ENCODE results near the gene AHCYL2. TPM values are rescaled to one million over a fixed set of nuclear protein-coding genes. Genes with fewer than 3 reads are reported as not detected.

Gene AHCYL2
- total RNA-seq, 1 donor from 2014 or later: 91.0 TPM

GRCh38 chr7:129273936-129274335 lies 49.1 kb downstream of the AHCYL2 start:
- Histone ChIP-seq H3K4me1 (no peaks in the 10 kb centered on the region), H3K36me3 (no peaks in the 10 kb centered on the region), H3K9me3 (peaks cover 8% of the 10 kb centered on the region), H3K27me3 (ENCODE audit: low read depth) (no peaks in the 10 kb centered on the region), H3K4me3 (no peak overlapping the region), H3K27ac (no peak overlapping the region)
- ATAC-seq (no peak), DNase-seq (no peak)
- intact Hi-C loops (cut with DNase I): no loop called here
- TF ChIP-seq CTCF (IDR thresholded peaks at IDR 0.05): no peak

GRCh38 chr7:129277629-129278028 lies 52.8 kb downstream of the AHCYL2 start:
- H3K27ac ChIP-seq: no peak overlapping the region
- no peaks in the 10 kb centered on the region for H3K4me1 ChIP-seq
- H3K36me3 ChIP-seq: no peaks in the 10 kb centered on the region
- no peak for TF ChIP-seq CTCF (IDR thresholded peaks at IDR 0.05)
- DNase-seq (no peak), ATAC-seq (no peak)
- H3K4me3 ChIP-seq: no peak overlapping the region
- peaks cover 8% of the 10 kb centered on the region for H3K9me3 ChIP-seq
- intact Hi-C loops (cut with DNase I): no loop called here
- no peaks in the 10 kb centered on the region for H3K27me3 ChIP-seq (ENCODE audit: low read depth)

GRCh38 chr7:129278688-129279087 lies 53.9 kb downstream of the AHCYL2 start:
- H3K27ac ChIP-seq: no peak overlapping the region
- no peak overlapping the region for H3K4me3 ChIP-seq
- ATAC-seq (no peak), DNase-seq (no peak)
- no peak for TF ChIP-seq CTCF (IDR thresholded peaks at IDR 0.05)
- peaks cover 5% of the 10 kb centered on the region for H3K9me3 ChIP-seq
- H3K4me1 ChIP-seq: no peaks in the 10 kb centered on the region
- H3K36me3 ChIP-seq: no peaks in the 10 kb centered on the region
- no peaks in the 10 kb centered on the region for H3K27me3 ChIP-seq (ENCODE audit: low read depth)
- intact Hi-C loops (cut with DNase I): no loop called here

- no peaks in the 10 kb centered on the region for H3K9me3 ChIP-seq
- H3K36me3 ChIP-seq: no peaks in the 10 kb centered on the region
- no peak for ATAC-seq
- no peak for DNase-seq
- H3K27me3 ChIP-seq (ENCODE audit: low read depth): no peaks in the 10 kb centered on the region
- no peak for TF ChIP-seq CTCF (IDR thresholded peaks at IDR 0.05)
- H3K4me3 ChIP-seq: no peak overlapping the region
- intact Hi-C loops (cut with DNase I): no loop called here
- H3K4me1 ChIP-seq: no peaks in the 10 kb centered on the region
- no peak overlapping the region for H3K27ac ChIP-seq
These were observed 54.9 kb downstream of the AHCYL2 start for GRCh38 chr7:129279757-129280156.

GRCh38 chr7:129281163-129281562 lies 56.3 kb downstream of the AHCYL2 start:
- no peak for TF ChIP-seq CTCF (IDR thresholded peaks at IDR 0.05)
- H3K4me3 ChIP-seq: no peak overlapping the region
- no peak overlapping the region for H3K27ac ChIP-seq
- H3K36me3 ChIP-seq: no peaks in the 10 kb centered on the region
- DNase-seq (no peak), ATAC-seq (no peak)
- intact Hi-C loops (cut with DNase I): no loop called here
- no peaks in the 10 kb centered on the region for H3K9me3 ChIP-seq
- no peaks in the 10 kb centered on the region for H3K27me3 ChIP-seq (ENCODE audit: low read depth)
- no peaks in the 10 kb centered on the region for H3K4me1 ChIP-seq

- no peak for DNase-seq
- no peak for ATAC-seq
- no peaks in the 10 kb centered on the region for H3K4me1 ChIP-seq
- H3K36me3 ChIP-seq: no peaks in the 10 kb centered on the region
- TF ChIP-seq CTCF (IDR thresholded peaks at IDR 0.05): no peak
- intact Hi-C loops (cut with DNase I): no loop called here
- H3K27ac ChIP-seq: no peak overlapping the region
- no peaks in the 10 kb centered on the region for H3K9me3 ChIP-seq
- no peak overlapping the region for H3K4me3 ChIP-seq
- no peaks in the 10 kb centered on the region for H3K27me3 ChIP-seq (ENCODE audit: low read depth)
These were observed 58.0 kb downstream of the AHCYL2 start for GRCh38 chr7:129282865-129283264.
